ENCODE measurements around the gene DBNDD1. TPM values are rescaled to one million over a fixed set of nuclear protein-coding genes. Genes with fewer than 3 reads are reported as not detected.

Gene DBNDD1
- total and polyA plus RNA-seq, 10 of the 15 experiments (the other 5 are each of a cell fraction or from before 2014, with no cell fraction given): 0.06 to 4.6 (median 0.55) TPM

DNA sequence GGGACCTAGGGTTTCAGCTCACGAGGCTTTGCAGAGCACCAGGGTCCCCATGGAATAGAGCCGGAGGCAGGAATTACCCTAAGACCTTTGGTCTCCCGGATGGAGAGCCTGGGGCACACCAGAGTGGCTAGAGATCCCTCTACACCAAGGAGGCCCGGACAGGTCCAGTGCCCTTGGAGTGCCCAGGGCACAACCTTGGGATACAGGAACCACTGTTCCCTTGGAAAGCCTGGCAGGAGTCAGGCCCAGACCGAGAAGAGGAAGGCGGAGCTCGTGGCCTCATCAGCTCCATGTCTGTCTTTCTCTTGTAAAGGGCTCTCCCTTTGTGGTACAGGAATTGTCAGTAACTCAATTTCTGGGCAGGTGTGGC, 3.8 kb upstream of the DBNDD1 start:
- CTCF ChIA-PET: no interaction called here
- POLR2A ChIA-PET: no interaction called here
- Histone ChIP-seq H3K9ac (ENCODE audit: control insufficient read depth, insufficient read depth, low read length) (no peak overlapping the region), H4K20me1 (ENCODE audit: control insufficient read depth, insufficient read depth) (no peaks in the 10 kb centered on the region), H2AFZ (ENCODE audit: control insufficient read depth, low read depth, low read length) (no peak overlapping the region), H3K4me2 (ENCODE audit: control insufficient read depth, insufficient read depth) (peak overlapping the region; percentile 61; the same call in 1 of the 2 replicates), H3K9me3 (replicated peaks; ENCODE audit: control insufficient read depth, insufficient read depth, low read length) (no peaks in the 10 kb centered on the region), H3K4me1 (ENCODE audit: control insufficient read depth, insufficient read depth, low read length) (no peaks in the 10 kb centered on the region), H3K4me3 (peak overlapping the region; percentile 55; the same call in 1 of the 2 replicates), H3K27ac (ENCODE audit: control insufficient read depth, insufficient read depth) (no peak overlapping the region), H3K36me3 (ENCODE audit: control insufficient read depth in 2 of 2, insufficient read depth in 2 of 2, low read length in 1 of 2) (no peaks in the 10 kb centered on the region), H3K79me2 (ENCODE audit: control insufficient read depth, insufficient read depth, low read length) (no peaks in the 10 kb centered on the region), H3K27me3 (replicated peaks in 1 of 2; ENCODE audit: control insufficient read depth in 2 of 2, insufficient read depth in 2 of 2, low read length in 1 of 2) (peaks cover 3 to 5% of the 10 kb centered on the region in 2 experiments; a peak in 3 of 4 replicates)
- DNase-seq (ENCODE audit: low read depth, low spot score) (no peak), ATAC-seq (no peak), FAIRE-seq (no peak)
- BruUV-seq (replicated peaks): no TSS peak
- TF ChIP-seq IRF4 (IDR thresholded peaks at IDR 0.05; ENCODE audit: low read depth, low read length) (no peak), FOS (IDR thresholded peaks at IDR 0.05; ENCODE audit: borderline replicate concordance, extremely low read depth, insufficient read length) (no peak), ZNF24 (IDR thresholded peaks at IDR 0.05) (no peak), KLF5 (IDR thresholded peaks at IDR 0.05; ENCODE audit: partially characterized antibody) (no peak), TCF12 (IDR thresholded peaks at IDR 0.05; ENCODE audit: low read depth, low read length) (no peak), SMC3 (IDR thresholded peaks at IDR 0.05; ENCODE audit: borderline replicate concordance, low read length) (no peak), BHLHE40 (IDR thresholded peaks at IDR 0.05; ENCODE audit: borderline replicate concordance in 1 of 2, low read depth in 2 of 2, low read length in 1 of 2) (no peak), ZZZ3 (IDR thresholded peaks at IDR 0.05; ENCODE audit: control insufficient read depth, insufficient read length, low read depth) (no peak), ZSCAN29 (IDR thresholded peaks at IDR 0.05) (no peak)
- TF ChIP-seq, protein P1, sequence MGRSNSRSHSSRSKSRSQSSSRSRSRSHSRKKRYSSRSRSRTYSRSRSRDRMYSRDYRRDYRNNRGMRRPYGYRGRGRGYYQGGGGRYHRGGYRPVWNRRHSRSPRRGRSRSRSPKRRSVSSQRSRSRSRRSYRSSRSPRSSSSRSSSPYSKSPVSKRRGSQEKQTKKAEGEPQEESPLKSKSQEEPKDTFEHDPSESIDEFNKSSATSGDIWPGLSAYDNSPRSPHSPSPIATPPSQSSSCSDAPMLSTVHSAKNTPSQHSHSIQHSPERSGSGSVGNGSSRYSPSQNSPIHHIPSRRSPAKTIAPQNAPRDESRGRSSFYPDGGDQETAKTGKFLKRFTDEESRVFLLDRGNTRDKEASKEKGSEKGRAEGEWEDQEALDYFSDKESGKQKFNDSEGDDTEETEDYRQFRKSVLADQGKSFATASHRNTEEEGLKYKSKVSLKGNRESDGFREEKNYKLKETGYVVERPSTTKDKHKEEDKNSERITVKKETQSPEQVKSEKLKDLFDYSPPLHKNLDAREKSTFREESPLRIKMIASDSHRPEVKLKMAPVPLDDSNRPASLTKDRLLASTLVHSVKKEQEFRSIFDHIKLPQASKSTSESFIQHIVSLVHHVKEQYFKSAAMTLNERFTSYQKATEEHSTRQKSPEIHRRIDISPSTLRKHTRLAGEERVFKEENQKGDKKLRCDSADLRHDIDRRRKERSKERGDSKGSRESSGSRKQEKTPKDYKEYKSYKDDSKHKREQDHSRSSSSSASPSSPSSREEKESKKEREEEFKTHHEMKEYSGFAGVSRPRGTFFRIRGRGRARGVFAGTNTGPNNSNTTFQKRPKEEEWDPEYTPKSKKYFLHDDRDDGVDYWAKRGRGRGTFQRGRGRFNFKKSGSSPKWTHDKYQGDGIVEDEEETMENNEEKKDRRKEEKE (IDR thresholded peaks at IDR 0.05): no peak
- TF ChIP-seq, protein P2, sequence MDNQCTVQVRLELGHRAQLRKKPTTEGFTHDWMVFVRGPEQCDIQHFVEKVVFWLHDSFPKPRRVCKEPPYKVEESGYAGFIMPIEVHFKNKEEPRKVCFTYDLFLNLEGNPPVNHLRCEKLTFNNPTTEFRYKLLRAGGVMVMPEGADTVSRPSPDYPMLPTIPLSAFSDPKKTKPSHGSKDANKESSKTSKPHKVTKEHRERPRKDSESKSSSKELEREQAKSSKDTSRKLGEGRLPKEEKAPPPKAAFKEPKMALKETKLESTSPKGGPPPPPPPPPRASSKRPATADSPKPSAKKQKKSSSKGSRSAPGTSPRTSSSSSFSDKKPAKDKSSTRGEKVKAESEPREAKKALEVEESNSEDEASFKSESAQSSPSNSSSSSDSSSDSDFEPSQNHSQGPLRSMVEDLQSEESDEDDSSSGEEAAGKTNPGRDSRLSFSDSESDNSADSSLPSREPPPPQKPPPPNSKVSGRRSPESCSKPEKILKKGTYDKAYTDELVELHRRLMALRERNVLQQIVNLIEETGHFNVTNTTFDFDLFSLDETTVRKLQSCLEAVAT (IDR thresholded peaks at IDR 0.05): no peak
- in situ Hi-C loops (cut with MboI) (no loop called here), intact Hi-C loops (cut with micrococcal nuclease; ENCODE audit: unreplicated experiment) (no loop called here)
- RAD21 ChIA-PET (ENCODE audit: unreplicated experiment): no interaction called here
- 63% methylated on average over 7 of the region's 7 CpGs for WGBS (ENCODE audit: insufficient coverage, insufficient replicate concordance, low lambda C conversion rate, missing lambda C conversion rate)
- SMC1A ChIA-PET (ENCODE audit: uncharacterized antibody, unreplicated experiment): no interaction called here
